Peyer's patch (tissue), 4 donors: ENCODE measurements around the gene SYCP2. TPM values are rescaled to one million over a fixed set of nuclear protein-coding genes. Genes with fewer than 3 reads are reported as not detected.

Experiments
- small RNA-seq, 2 donors: library from RNA; depleted of rRNA; stranded (forward); fragments of <200 nt; gene quantifications; one replicate each; pipeline ENCODE3, GENCODE V24; 2016
- total RNA-seq, 4 donors: library from RNA; depleted of rRNA; stranded (reverse); fragments of >200 nt; gene quantifications; one replicate each; pipeline ENCODE4 v1.1.0, GENCODE V29; 2016

SYCP2 gene
- total RNA-seq, 4 donors from 2014 or later: 2.0 to 35.5 (median 2.7) TPM

Small RNAs within 50 kb of the gene (small RNA-seq; reads per million reads assigned to genes)
- gene RNU7-141P: 0 reads per million in 2 donors

Other genes starting within 250 kb of the SYCP2 start
- 10 to 100 TPM in 2 of 4 donors, 1 to 10 TPM in 2; 2.5 to 14.2 (median 9.0) TPM for gene PPP1R3D, start 6.7 kb upstream of the SYCP2 start, total RNA-seq
- gene FAM217B, start 6.8 kb upstream of the SYCP2 start, total RNA-seq: 10 to 100 TPM in 3 of 4 donors, 1 to 10 TPM in 1; 7.9 to 18.5 (median 17.4) TPM
- gene CDH26, start 24.8 kb upstream of the SYCP2 start, total RNA-seq: 1 to 10 TPM in 3 of 4 donors, under 1 TPM in 1; 0.88 to 9.8 (median 2.1) TPM